Upper lobe of left lung (tissue), 6 donors: ENCODE data around the gene IDH1. TPM values are rescaled to one million over a fixed set of nuclear protein-coding genes. Genes with fewer than 3 reads are reported as not detected.

Source experiments
- ATAC-seq, 2 donors: fragments of 200-7000 bp; cut with Tn5 transposase; one replicate each; pipeline ENCODE4 v1.9.1; 2022; ENCODE audit warnings: mild to moderate bottlenecking in 2 of 2, moderate library complexity in 2 of 2; ENCODE audit not compliant: low FRiP score in 2 of 2
- DNase-seq, 2 donors: peaks; one replicate each; pipeline ENCODE4 v3.0.0-alpha.2; 2019 to 2020
- H3K27ac ChIP-seq, 4 donors: fragments of 200-600 bp; sonication (generic); one replicate each; pipeline ENCODE4 v1.5.1; 2016 to 2019
- H3K27me3 ChIP-seq, 4 donors: fragments of 200-600 bp; sonication (generic); one replicate each; pipeline ENCODE4 v1.5.1; 2017 to 2019
- H3K36me3 ChIP-seq, 4 donors: fragments of 200-600 bp; sonication (generic); one replicate each; pipeline ENCODE4 v1.5.1; 2016 to 2019
- H3K4me1 ChIP-seq, 4 donors: fragments of 200-600 bp; sonication (generic); one replicate each; pipeline ENCODE4 v1.5.1; 2018 to 2019
- H3K4me3 ChIP-seq, 4 donors: fragments of 200-600 bp; sonication (generic); one replicate each; pipeline ENCODE4 v1.5.1; 2017 to 2019; ENCODE audit warnings: mild to moderate bottlenecking in 2 of 4, moderate library complexity in 1 of 4
- H3K9me3 ChIP-seq, 4 donors: fragments of 200-600 bp; sonication (generic); one replicate each; pipeline ENCODE4 v1.5.1; 2018 to 2019
- CTCF ChIP-seq, 6 experiments: fragments of 450-650 bp in 4 of 6; fragments of 200-600 bp in 2 of 6; sonication (generic) in 2 of 6; IDR thresholded peaks; one replicate each; pipeline ENCODE4 v1.5.1; 2016 to 2019; ENCODE audit warnings: antibody characterized with exemption in 6 of 6
- EP300 ChIP-seq, 4 donors: sonication (generic); formaldehyde crosslinking; IDR thresholded peaks; one replicate each; pipeline ENCODE4 v1.5.1; 2017; ENCODE audit warnings: antibody characterized with exemption in 4 of 4, control low read depth in 2 of 4
- POLR2A ChIP-seq, 4 donors: fragments of 450-650 bp; IDR thresholded peaks; one replicate each; pipeline ENCODE4 v1.5.1; 2016 to 2017; ENCODE audit warnings: antibody characterized with exemption in 4 of 4, mild to moderate bottlenecking in 2 of 4
- POLR2AphosphoS5 ChIP-seq, 2 donors: sonication (generic); formaldehyde crosslinking; IDR thresholded peaks; one replicate each; pipeline ENCODE4 v1.5.1; 2017; ENCODE audit warnings: antibody characterized with exemption in 2 of 2
- WGBS, 2 donors: methylation state at CpG; one replicate each; pipeline ENCODE4 v1.1.5; 2017 to 2018; 5-methylcytosine and 5-hydroxymethylcytosine counted together
- total RNA-seq, 6 donors: library from RNA; depleted of rRNA in 4 of 6; stranded (reverse); fragments of >200 nt in 4 of 6; gene quantifications; one replicate each; pipeline versions ENCODE4 v1.1.0 to v1.2.1, GENCODE V29; 2016 to 2021
- donor health status: DM: no; HTN: no; CAD: no; lungs with moderate emphysema.
- donor health status: DM: no; HTN: yes; CAD: no; lungs with severe emphysema.

Gene IDH1
- total RNA-seq, 6 donors from 2014 or later, result 44.5 to 148 (median 89.6) TPM

- no peak for ATAC-seq
- 91% methylated on average over 3 of the region's 3 CpGs for WGBS, 2 donors
- H3K4me1 ChIP-seq, result peaks cover 2 to 15% (median 7%) of the 10 kb centered on the region in 4 donors
- no peaks in the 10 kb centered on the region for H3K9me3 ChIP-seq
- H3K36me3 ChIP-seq, result peaks cover 11 to 88% (median 58%) of the 10 kb centered on the region in 4 donors
- H3K27me3 ChIP-seq, result no peaks in the 10 kb centered on the region
- no peak overlapping the region for H3K4me3 ChIP-seq
- DNase-seq, result no peak
- TF ChIP-seq POLR2A (IDR thresholded peaks at IDR 0.05), result no peak
- TF ChIP-seq EP300 (IDR thresholded peaks at IDR 0.05), result no peak
- no peak for TF ChIP-seq POLR2AphosphoS5 (IDR thresholded peaks at IDR 0.05)
- no peak for TF ChIP-seq CTCF (IDR thresholded peaks at IDR 0.05)
- no peak overlapping the region for H3K27ac ChIP-seq
Measured at GRCh38 chr2:208245746-208246145, 9.1 kb downstream of the IDH1 start.

- no peak for TF ChIP-seq POLR2A (IDR thresholded peaks at IDR 0.05)
- no peak for TF ChIP-seq POLR2AphosphoS5 (IDR thresholded peaks at IDR 0.05)
- TF ChIP-seq CTCF (IDR thresholded peaks at IDR 0.05), result no peak
- TF ChIP-seq EP300 (IDR thresholded peaks at IDR 0.05), result no peak
- H3K4me3 ChIP-seq, result no peak overlapping the region
- H3K4me1 ChIP-seq, result peaks cover 0 to 3% (median under 1%) of the 10 kb centered on the region in 4 donors
- ATAC-seq (no peak), DNase-seq (no peak)
- no peaks in the 10 kb centered on the region for H3K9me3 ChIP-seq
- no peaks in the 10 kb centered on the region for H3K27me3 ChIP-seq
- no peak overlapping the region for H3K27ac ChIP-seq
- peaks cover 11 to 93% (median 61%) of the 10 kb centered on the region in 4 donors for H3K36me3 ChIP-seq
Measured at GRCh38 chr2:208244422-208244821, 10.4 kb downstream of the IDH1 start.

GRCh38 chr2:208240619-208241209 is 14.2 kb downstream of the IDH1 start:
- TF ChIP-seq EP300 (IDR thresholded peaks at IDR 0.05) (no peak), POLR2A (IDR thresholded peaks at IDR 0.05) (no peak), CTCF (IDR thresholded peaks at IDR 0.05) (no peak)
- 82 to 91% methylated on average over 3 of the region's 3 CpGs for WGBS, 2 donors
- no peak for ATAC-seq
- no peak overlapping the region for H3K4me3 ChIP-seq
- no peaks in the 10 kb centered on the region for H3K27me3 ChIP-seq
- H3K27ac ChIP-seq, result no peak overlapping the region
- no peak for DNase-seq
- H3K36me3 ChIP-seq, result peaks cover 22 to 85% (median 60%) of the 10 kb centered on the region in 4 donors
- H3K4me1 ChIP-seq, result no peaks in the 10 kb centered on the region
- H3K9me3 ChIP-seq, result no peaks in the 10 kb centered on the region

- Histone ChIP-seq H3K36me3 (peaks cover 20 to 77% (median 60%) of the 10 kb centered on the region in 4 donors), H3K27ac (no peak overlapping the region), H3K4me1 (no peaks in the 10 kb centered on the region), H3K4me3 (no peak overlapping the region), H3K27me3 (no peaks in the 10 kb centered on the region), H3K9me3 (no peaks in the 10 kb centered on the region)
- TF ChIP-seq EP300 (IDR thresholded peaks at IDR 0.05) (no peak), POLR2A (IDR thresholded peaks at IDR 0.05) (no peak), POLR2AphosphoS5 (IDR thresholded peaks at IDR 0.05) (no peak), CTCF (IDR thresholded peaks at IDR 0.05) (no peak)
- ATAC-seq (no peak), DNase-seq (no peak)
- 95 to 96% methylated on average over 9 of the region's 9 CpGs for WGBS, 2 donors
Measured at GRCh38 chr2:208239770-208240493, 14.9 kb downstream of the IDH1 start.
